GM12878 (cell line): Measurements from ENCODE around the gene TOP2A. TPM values are rescaled to one million over a fixed set of nuclear protein-coding genes. Genes with fewer than 3 reads are reported as not detected.

ENCODE experiments used
- ATAC-seq: fragments of 200-7000 bp; cut with Tn5 transposase; 3 replicates; pipeline ENCODE4 v1.9.1; 2020; ENCODE audit warnings: mild to moderate bottlenecking, moderate library complexity
- BruUV-seq: library from RNA; stranded (reverse); fragments of 400-500 nt; replicated peaks from 2 replicates; lab custom pipeline; 2021; lab: Mats Ljungman, UMichigan
- CTCF ChIA-PET: fragments of 300-600 bp; sonication (Branson Sonifier 250); formaldehyde crosslinking; extraction: SDS; loops from one replicate; lab custom pipeline; 2021; ENCODE audit warnings: inconsistent platforms; lab: Yijun Ruan, JAX
- POLR2A ChIA-PET: fragments of 350-600 bp; formaldehyde crosslinking; extraction: SDS; loops from one replicate; lab custom pipeline; 2021; ENCODE audit warnings: inconsistent platforms; lab: Charles Lee
- RAD21 ChIA-PET: fragments of 300-600 bp; sonication (Branson Sonifier 250); formaldehyde crosslinking; loops from one replicate; lab custom pipeline; 2023; ENCODE audit warnings: antibody characterized with exemption; ENCODE audit not compliant: unreplicated experiment; lab: Charles Lee
- SMC1A ChIA-PET: fragments of 300-600 bp; sonication (Branson Sonifier 250); formaldehyde crosslinking; loops from one replicate; lab custom pipeline; 2023; ENCODE audit not compliant: unreplicated experiment, uncharacterized antibody; lab: Charles Lee
- DNase-seq: peaks from one replicate; pipeline ENCODE4 v3.0.0-alpha.2; 2011; ENCODE audit warnings: low read depth, low spot score
- FAIRE-seq: peaks from 3 replicates; lab custom pipeline; 2011; peaks lifted over from hg19 to GRCh38; lab: Jason Lieb, UNC
- H2AFZ ChIP-seq: 2 replicates; pipeline ENCODE4 v1.6.0; 2011; ENCODE audit warnings: low read depth, low read length, control low read depth; ENCODE audit not compliant: control insufficient read depth
- H3K27ac ChIP-seq: 2 replicates; pipeline ENCODE4 v1.5.1; 2011; ENCODE audit warnings: control low read depth; ENCODE audit not compliant: control insufficient read depth, insufficient read depth
- H3K27me3 ChIP-seq, 2 experiments: replicated peaks in 1 of 2; 2 replicates each; pipeline versions ENCODE4 v1.6.0 to v1.6.1; 2011; ENCODE audit warnings: low read length in 1 of 2; ENCODE audit not compliant: control insufficient read depth in 2 of 2, insufficient read depth in 2 of 2
- H3K36me3 ChIP-seq, 2 experiments: 2 replicates each; pipeline ENCODE4 v1.5.1; 2011; ENCODE audit warnings: low read length in 1 of 2; ENCODE audit not compliant: control insufficient read depth in 2 of 2, insufficient read depth in 2 of 2
- H3K4me1 ChIP-seq: 2 replicates; pipeline ENCODE4 v1.6.1; 2011; ENCODE audit warnings: mild to moderate bottlenecking, low read length, moderate library complexity, mixed read lengths; ENCODE audit not compliant: control insufficient read depth, insufficient read depth
- H3K4me2 ChIP-seq: 2 replicates; pipeline ENCODE4 v1.6.0; 2011; ENCODE audit warnings: control low read depth; ENCODE audit not compliant: control insufficient read depth, insufficient read depth
- H3K4me3 ChIP-seq: fragments of 200-600 bp; sonication (generic); 2 replicates; pipeline ENCODE4 v1.5.1; 2016
- H3K79me2 ChIP-seq: 2 replicates; pipeline ENCODE4 v1.6.0; 2011; ENCODE audit warnings: low read length; ENCODE audit not compliant: control insufficient read depth, insufficient read depth
- H3K9ac ChIP-seq: 2 replicates; pipeline ENCODE4 v1.8.0; 2011; ENCODE audit warnings: low read length, control low read depth, mixed read lengths; ENCODE audit not compliant: control insufficient read depth, insufficient read depth
- H3K9me3 ChIP-seq: replicated peaks from 3 replicates; pipeline ENCODE4 v1.5.1; 2011; ENCODE audit warnings: mild to moderate bottlenecking, low read length; ENCODE audit not compliant: control insufficient read depth, insufficient read depth
- H4K20me1 ChIP-seq: 2 replicates; pipeline ENCODE4 v1.6.0; 2011; ENCODE audit not compliant: control insufficient read depth, insufficient read depth
- ATF7 ChIP-seq: fragments of 450-650 bp; IDR thresholded peaks from 2 replicates; pipeline ENCODE4 v1.6.1; 2016; ENCODE audit warnings: low read depth, mild to moderate bottlenecking
- BRCA1 ChIP-seq: IDR thresholded peaks from 2 replicates; pipeline ENCODE4 v1.6.1; 2011; ENCODE audit warnings: low read depth, low read length, improper control_type of control experiment
- CHD4 ChIP-seq: fragments of 200-600 bp; sonication (generic); IDR thresholded peaks from 2 replicates; pipeline ENCODE4 v1.6.1; 2016; ENCODE audit warnings: mild to moderate bottlenecking
- EED ChIP-seq: sonication (generic); IDR thresholded peaks from 2 replicates; pipeline ENCODE4 v1.6.1; 2016; ENCODE audit warnings: antibody characterized with exemption, low read depth
- EGR1 ChIP-seq, 2 experiments: IDR thresholded peaks; 1 replicate in 1 of 2; 2 replicates in 1 of 2; pipeline ENCODE4 v1.6.1; 2011 to 2012; ENCODE audit warnings: low read depth in 2 of 2, low read length in 2 of 2, borderline replicate concordance in 1 of 2, mild to moderate bottlenecking in 1 of 2, moderate library complexity in 1 of 2
- ESRRA ChIP-seq: IDR thresholded peaks from 2 replicates; pipeline ENCODE4 v1.6.1; 2012; ENCODE audit warnings: mild to moderate bottlenecking, low read length, improper control_type of control experiment
- FOS ChIP-seq: IDR thresholded peaks from 3 replicates; pipeline ENCODE4 v1.6.1; 2011; ENCODE audit warnings: borderline replicate concordance; ENCODE audit not compliant: insufficient read length; ENCODE audit errors: extremely low read depth
- GATAD2B ChIP-seq: fragments of 450-650 bp; conservative IDR thresholded peaks from 2 replicates; pipeline ENCODE4 v1.6.1; 2017; ENCODE audit warnings: low read depth, mild to moderate bottlenecking, moderate library complexity
- HDAC2 ChIP-seq: fragments of 200-600 bp; sonication (generic); IDR thresholded peaks from 2 replicates; pipeline ENCODE4 v1.6.1; 2017
- IKZF1 ChIP-seq: fragments of 450-650 bp; conservative IDR thresholded peaks from 2 replicates; pipeline ENCODE4 v1.6.1; 2017; ENCODE audit warnings: antibody characterized with exemption, mild to moderate bottlenecking
- JUND ChIP-seq: IDR thresholded peaks from 2 replicates; pipeline ENCODE4 v1.6.1; 2012; ENCODE audit warnings: low read depth, mild to moderate bottlenecking, low read length, improper control_type of control experiment, moderate library complexity
- MYC ChIP-seq: IDR thresholded peaks from 2 replicates; pipeline ENCODE4 v1.6.1; 2011; ENCODE audit warnings: mild to moderate bottlenecking, low read length, moderate library complexity, inconsistent platforms; ENCODE audit not compliant: insufficient read depth, insufficient replicate concordance, insufficient read length, severe bottlenecking
- NFXL1 ChIP-seq: fragments of 450-650 bp; IDR thresholded peaks from 2 replicates; pipeline ENCODE4 v1.6.1; 2017; ENCODE audit warnings: antibody characterized with exemption, mild to moderate bottlenecking, borderline replicate concordance
- PRDM15 ChIP-seq: fragments of 450-650 bp; formaldehyde crosslinking; IDR thresholded peaks from 2 replicates; pipeline ENCODE4 v1.4.0; 2020; ENCODE audit warnings: mild to moderate bottlenecking, moderate library complexity
- SMAD1 ChIP-seq: fragments of 450-650 bp; IDR thresholded peaks from 2 replicates; pipeline ENCODE4 v1.6.1; 2018; ENCODE audit warnings: mild to moderate bottlenecking, low read depth; ENCODE audit not compliant: partially characterized antibody
- SREBF1 ChIP-seq: IDR thresholded peaks from 2 replicates; pipeline ENCODE4 v1.6.1; 2012; ENCODE audit warnings: mild to moderate bottlenecking, low read length
- TCF3 ChIP-seq: IDR thresholded peaks from 2 replicates; pipeline ENCODE4 v1.6.1; 2012; ENCODE audit warnings: low read depth, mild to moderate bottlenecking, low read length, borderline replicate concordance; ENCODE audit not compliant: insufficient read depth
- WGBS: methylation state at CpG from one replicate; pipeline ENCODE4 v1.1.6; 2016; ENCODE audit warnings: low lambda C conversion rate; ENCODE audit not compliant: insufficient replicate concordance, insufficient coverage; ENCODE audit errors: missing lambda C conversion rate; 5-methylcytosine and 5-hydroxymethylcytosine counted together
- in situ Hi-C: fragments of 300-500 bp; cut with MboI; formaldehyde crosslinking; loops from 9 replicates; pipeline ENCODE4 v1.14.3; 2018; ENCODE audit warnings: mixed read lengths
- intact Hi-C: fragments of 100-400 bp; cut with micrococcal nuclease; formaldehyde crosslinking; loops from one replicate; pipeline ENCODE4 v1.14.2; 2022; ENCODE audit not compliant: unreplicated experiment
- polyA plus RNA-seq, 11 experiments: library from polyadenylated mRNA; depleted of rRNA in 4 of 11; unstranded in 6 of 11; stranded (reverse) in 5 of 11; fragments of >200 nt; fragmentation: Nextera tagmentation in 4 of 11; fragmentation: Illumina TruSeq in 1 of 11; extraction: Ambion mirVana in 4 of 11; extraction: Trizol in 1 of 11; gene quantifications; 1 replicate in 1 of 11; 2 replicates in 10 of 11; pipeline versions ENCODE4 v1.2.1 to v1.2.3, GENCODE V29; 2011 to 2016; ENCODE audit warnings: inconsistent platforms in 2 of 11, missing spikeins in 2 of 11, low read depth in 1 of 11
- total RNA-seq, 4 experiments: library from RNA; depleted of rRNA in 3 of 4; stranded (reverse); fragments of >200 nt in 3 of 4; fragmentation: Illumina TruSeq in 1 of 4; extraction: Trizol in 1 of 4; gene quantifications; 2 replicates each; pipeline versions ENCODE4 v1.2.1 to v1.2.3, GENCODE V29; 2013 to 2021
- TF ChIP-seq, protein P1 (sequence below): IDR thresholded peaks from 2 replicates; pipeline ENCODE4 v1.6.1; 2012; ENCODE audit warnings: low read depth, low read length, improper control_type of control experiment

Gene TOP2A
- total and polyA plus RNA-seq, 10 of the 15 experiments (the other 5 are each of a cell fraction or from before 2014, with no cell fraction given) = 117 to 275 (median 232) TPM

DNA sequence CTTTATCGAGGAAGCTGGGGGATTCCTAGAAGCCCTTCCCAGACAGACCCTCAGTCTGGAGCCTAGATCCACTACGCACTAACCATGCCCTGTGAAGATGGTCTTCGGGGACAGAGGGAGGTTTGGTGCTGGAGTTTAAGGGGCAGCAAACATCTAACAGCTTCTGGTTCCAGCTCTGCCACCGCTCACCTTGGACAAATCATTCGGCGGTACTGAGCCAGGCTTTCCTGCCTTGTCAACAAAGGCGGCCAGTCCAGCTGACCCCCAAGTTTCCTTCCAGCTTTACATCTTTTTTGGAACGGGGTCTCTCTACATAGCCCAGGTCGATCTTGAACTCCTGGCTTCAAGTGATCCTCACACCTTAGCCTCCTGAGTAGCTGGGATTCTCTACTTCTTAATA lies 52.8 kb downstream of the TOP2A start (continued):
- TF ChIP-seq MYC (no peak), HDAC2 (no peak), IKZF1 (no peak), ATF7 (no peak), TCF3 (no peak)

DNA sequence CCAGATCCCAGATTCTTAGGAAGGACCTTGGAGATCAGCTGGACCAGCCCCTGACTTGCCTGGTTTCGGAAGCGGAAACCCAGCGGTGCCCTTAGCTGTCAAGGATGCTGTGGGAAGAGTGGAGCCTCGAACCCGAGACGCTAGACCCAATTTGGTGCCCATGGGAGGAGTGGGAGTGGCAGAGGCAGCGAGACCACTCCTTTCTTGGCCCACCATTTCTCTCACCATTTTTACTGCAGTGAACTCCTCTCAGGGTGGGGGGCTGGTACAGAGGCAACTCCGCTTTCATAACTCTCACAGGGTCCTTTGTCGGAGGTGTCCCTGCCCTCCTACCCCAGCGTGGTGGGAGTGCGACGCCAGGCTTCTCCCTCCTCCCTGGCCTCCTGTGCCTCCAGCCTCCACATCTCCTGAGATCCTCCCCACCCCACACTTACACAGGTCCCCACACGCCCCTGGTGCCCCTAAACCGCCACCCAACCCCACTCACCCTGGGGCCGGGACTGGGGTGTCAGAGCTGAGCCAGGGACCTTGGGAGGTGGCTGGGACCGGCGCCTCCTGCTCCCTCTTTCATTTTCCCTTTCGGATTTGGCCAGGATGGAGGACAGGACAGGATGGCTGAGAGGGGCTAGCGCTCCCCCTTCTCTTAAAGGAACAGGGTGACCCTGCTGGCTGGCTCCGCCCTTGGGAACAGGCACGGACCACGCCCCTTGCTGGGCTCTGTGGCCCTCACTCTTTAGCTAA lies 53.4 kb downstream of the TOP2A start, which contains the start of gene GJD3:
Gene GJD3 (minus strand): TSS at position 617 of the 741 bp plus-strand sequence. CDS start 922 bp downstream, outside the sequence.
- Histone ChIP-seq H3K27ac (no peak within 1 kb of the TSS), H3K9me3 (no peaks in the 10 kb centered on the region; the same call in 2 of the 3 replicates), H3K79me2 (no peaks in the 10 kb centered on the region), H3K36me3 (no peaks in the 10 kb centered on the region), H3K4me1 (no peaks in the 10 kb centered on the region; the same call in none of the 2 replicates), H3K4me3 (peak within 1 kb of the TSS; percentile 65; the same call in 1 of the 2 replicates), H2AFZ (no peak within 1 kb of the TSS), H3K4me2 (peak within 1 kb of the TSS; percentile 85), H4K20me1 (no peaks in the 10 kb centered on the region), H3K9ac (no peak within 1 kb of the TSS), H3K27me3 (peaks cover 0 to 2% of the 10 kb centered on the region in 2 experiments; a peak in 1 of 4 replicates)
- DNase-seq (no peak), ATAC-seq (no peak), FAIRE-seq (no peak)
- intact Hi-C loops (loop anchor here (5.0 kb wide), 2 partner anchors 78 to 183 kb away; partner anchors contain the start of gene IGFBP4), in situ Hi-C loops (no loop called here)
- ChIA-PET POLR2A (interaction anchor here (0.6 kb wide), 1 partner anchor 64 kb away, joined by 10 read pairs; no protein-coding TSS in a partner anchor), SMC1A (interaction anchor here (1.1 to 4.9 kb wide), 4 partner anchors 12 to 196 kb away, joined by 3 to 38 read pairs (median 6); no protein-coding TSS in a partner anchor), CTCF (interaction anchor here (0.8 to 3.4 kb wide), 12 partner anchors 9 to 170 kb away, joined by 3 to 24 read pairs (median 4); partner anchors contain the start of gene TOP2A), RAD21 (interaction anchor here (0.9 to 1.0 kb wide), 2 partner anchors 14 to 170 kb away, joined by 3 to 4 read pairs; no protein-coding TSS in a partner anchor)
- no TSS peak for BruUV-seq
- 77% methylated on average over 19 of the region's 22 CpGs for WGBS
- TF ChIP-seq CHD4 (no peak), PRDM15 (CRISPR knock-in tag) (no peak), ATF7 (no peak), EGR1 (IDR thresholded peaks at IDR 0.05; ENCODE audit: borderline replicate concordance in 1 of 2, low read depth in 2 of 2, low read length in 2 of 2) (no peak), EED (no peak), NFXL1 (no peak), JUND (no peak), ESRRA (no peak), SREBF1 (no peak), FOS (no peak), GATAD2B (no peak), BRCA1 (no peak), SMAD1 (no peak)
- TF ChIP-seq, protein P1, sequence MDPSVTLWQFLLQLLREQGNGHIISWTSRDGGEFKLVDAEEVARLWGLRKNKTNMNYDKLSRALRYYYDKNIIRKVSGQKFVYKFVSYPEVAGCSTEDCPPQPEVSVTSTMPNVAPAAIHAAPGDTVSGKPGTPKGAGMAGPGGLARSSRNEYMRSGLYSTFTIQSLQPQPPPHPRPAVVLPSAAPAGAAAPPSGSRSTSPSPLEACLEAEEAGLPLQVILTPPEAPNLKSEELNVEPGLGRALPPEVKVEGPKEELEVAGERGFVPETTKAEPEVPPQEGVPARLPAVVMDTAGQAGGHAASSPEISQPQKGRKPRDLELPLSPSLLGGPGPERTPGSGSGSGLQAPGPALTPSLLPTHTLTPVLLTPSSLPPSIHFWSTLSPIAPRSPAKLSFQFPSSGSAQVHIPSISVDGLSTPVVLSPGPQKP = no peak
